ENCODE measurements around the gene TMEM161A. TPM values are rescaled to one million over a fixed set of nuclear protein-coding genes. Genes with fewer than 3 reads are reported as not detected.

The TMEM161A gene
- total RNA-seq, 4 donors from 2014 or later = 16.7 to 24.5 (median 20.1) TPM

- Histone ChIP-seq H3K4me1 (peaks cover 0 to 5% (median 1%) of the 10 kb centered on the region in 3 donors), H3K4me3 (no peak overlapping the region), H3K9me3 (no peaks in the 10 kb centered on the region), H3K36me3 (peaks cover 0 to 35% of the 10 kb centered on the region in 2 donors), H3K27ac (no peak overlapping the region), H3K27me3 (no peaks in the 10 kb centered on the region)
- no peak for ATAC-seq
- TF ChIP-seq, protein P1, sequence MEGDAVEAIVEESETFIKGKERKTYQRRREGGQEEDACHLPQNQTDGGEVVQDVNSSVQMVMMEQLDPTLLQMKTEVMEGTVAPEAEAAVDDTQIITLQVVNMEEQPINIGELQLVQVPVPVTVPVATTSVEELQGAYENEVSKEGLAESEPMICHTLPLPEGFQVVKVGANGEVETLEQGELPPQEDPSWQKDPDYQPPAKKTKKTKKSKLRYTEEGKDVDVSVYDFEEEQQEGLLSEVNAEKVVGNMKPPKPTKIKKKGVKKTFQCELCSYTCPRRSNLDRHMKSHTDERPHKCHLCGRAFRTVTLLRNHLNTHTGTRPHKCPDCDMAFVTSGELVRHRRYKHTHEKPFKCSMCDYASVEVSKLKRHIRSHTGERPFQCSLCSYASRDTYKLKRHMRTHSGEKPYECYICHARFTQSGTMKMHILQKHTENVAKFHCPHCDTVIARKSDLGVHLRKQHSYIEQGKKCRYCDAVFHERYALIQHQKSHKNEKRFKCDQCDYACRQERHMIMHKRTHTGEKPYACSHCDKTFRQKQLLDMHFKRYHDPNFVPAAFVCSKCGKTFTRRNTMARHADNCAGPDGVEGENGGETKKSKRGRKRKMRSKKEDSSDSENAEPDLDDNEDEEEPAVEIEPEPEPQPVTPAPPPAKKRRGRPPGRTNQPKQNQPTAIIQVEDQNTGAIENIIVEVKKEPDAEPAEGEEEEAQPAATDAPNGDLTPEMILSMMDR (IDR thresholded peaks at IDR 0.05) = no peak
- TF ChIP-seq POLR2A (IDR thresholded peaks at IDR 0.05) (no peak), POLR2AphosphoS5 (IDR thresholded peaks at IDR 0.05) (no peak), EP300 (IDR thresholded peaks at IDR 0.05) (no peak)
- 65 to 76% methylated on average over 9 to 10 of the region's 13 CpGs for WGBS, 2 donors (ENCODE audit: low coverage in 1 of 2)
These were observed 63.9 kb downstream of the TMEM161A start for GRCh38 chr19:19074196-19074882.

DNA sequence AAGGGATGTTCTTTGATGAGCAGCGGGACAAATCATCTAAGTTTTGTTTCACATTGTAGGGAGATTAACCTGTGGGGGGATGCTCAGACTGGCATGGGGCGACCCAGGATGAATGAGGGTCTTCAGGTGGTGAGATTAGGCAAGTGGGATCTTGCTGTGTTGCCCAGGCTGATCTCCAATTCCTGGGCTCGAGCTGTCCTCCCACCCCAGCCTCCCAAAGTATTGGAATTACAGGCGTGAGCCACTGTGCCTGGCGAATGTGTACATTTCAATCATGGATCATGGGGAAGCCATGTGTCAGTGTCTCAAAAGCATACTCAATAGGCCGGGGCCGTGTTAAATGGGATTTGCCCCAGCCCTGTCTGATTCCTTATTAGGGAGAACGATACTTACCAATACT lies 66.4 kb downstream of the TMEM161A start:
- Histone ChIP-seq H3K27ac (no peak overlapping the region), H3K4me1 (peaks cover 0 to 28% (median 6%) of the 10 kb centered on the region in 3 donors), H3K36me3 (peaks cover 0 to 32% of the 10 kb centered on the region in 2 donors), H3K9me3 (no peaks in the 10 kb centered on the region), H3K27me3 (no peaks in the 10 kb centered on the region), H3K4me3 (no peak overlapping the region)
- no peak for ATAC-seq
- WGBS, 2 donors (ENCODE audit: low coverage in 1 of 2) = 89% methylated on average over 4 of the region's 8 CpGs; no CpG with 5 or more reads in 1 of the 2 donors
- TF ChIP-seq POLR2A (IDR thresholded peaks at IDR 0.05) (no peak), POLR2AphosphoS5 (IDR thresholded peaks at IDR 0.05) (no peak), EP300 (IDR thresholded peaks at IDR 0.05) (no peak)
- TF ChIP-seq, protein P1 (IDR thresholded peaks at IDR 0.05) = no peak

Other genes with a start within 250 kb of the TMEM161A start
- gene CERS1, start 242.3 kb downstream of the TMEM161A start, total RNA-seq = 1 to 10 TPM in 1 of 4 donors, under 1 TPM in 2, not detected in 1; 0.73 to 1.3 (median 0.81) TPM
- 100 to 1,000 TPM; 121 to 195 (median 152) TPM for gene COPE, start 219.1 kb downstream of the TMEM161A start, total RNA-seq
- 10 to 100 TPM; 36.1 to 61.0 (median 46.9) TPM for gene DDX49, start 218.8 kb downstream of the TMEM161A start, total RNA-seq
- gene HOMER3, start 197.3 kb downstream of the TMEM161A start, total RNA-seq = 10 to 100 TPM; 22.7 to 48.5 (median 33.2) TPM
- gene SUGP2, start 105.0 kb downstream of the TMEM161A start, total RNA-seq = 10 to 100 TPM; 18.6 to 57.4 (median 35.2) TPM
- gene ARMC6, start 104.9 kb downstream of the TMEM161A start, total RNA-seq = 10 to 100 TPM; 15.9 to 24.0 (median 19.2) TPM
- gene SLC25A42, start 74.5 kb downstream of the TMEM161A start, total RNA-seq = 10 to 100 TPM in 3 of 4 donors, 1 to 10 TPM in 1; 8.8 to 16.0 (median 12.9) TPM
- not detected for gene MEF2B, start 31.8 kb upstream of the TMEM161A start, total RNA-seq
- gene BORCS8, start 53.7 kb upstream of the TMEM161A start, total RNA-seq = 10 to 100 TPM in 3 of 4 donors, 1 to 10 TPM in 1; 9.4 to 28.8 (median 14.7) TPM
- 10 to 100 TPM; 36.2 to 46.6 (median 40.9) TPM for gene RFXANK, start 53.8 kb upstream of the TMEM161A start, total RNA-seq
- gene NR2C2AP, start 64.9 kb upstream of the TMEM161A start, total RNA-seq = 10 to 100 TPM; 14.0 to 21.4 (median 16.8) TPM
- under 1 TPM in 2 of 4 donors, not detected in 2; 0.19 to 0.31 TPM for gene NCAN, start 73.5 kb upstream of the TMEM161A start, total RNA-seq
- gene TM6SF2, start 134.8 kb upstream of the TMEM161A start, total RNA-seq = not detected
- 10 to 100 TPM; 28.4 to 37.6 (median 32.3) TPM for gene SUGP1, start 182.0 kb upstream of the TMEM161A start, total RNA-seq
- gene MAU2, start 182.4 kb upstream of the TMEM161A start, total RNA-seq = 10 to 100 TPM; 17.9 to 46.5 (median 39.0) TPM

Data from gastroesophageal sphincter (tissue), 4 donors.